Cardiac septum (tissue), 1 donor: Measurements from ENCODE around the gene CDK15. TPM values are rescaled to one million over a fixed set of nuclear protein-coding genes. Genes with fewer than 3 reads are reported as not detected.
"Not testable (repeated sequence)": the region's sequence is repeated elsewhere in the genome, so short reads cannot be mapped to it uniquely, and the experiment has no call there.

Experiments used
- DNase-seq: peaks from one replicate; pipeline ENCODE4 v3.0.0-alpha.2; 2020; ENCODE audit warnings: low spot score
- intact Hi-C: fragments of 100-400 bp; cut with DNase I; formaldehyde crosslinking; loops from one replicate; pipeline ENCODE4 v1.14.0; 2022
- total RNA-seq: library from RNA; stranded (reverse); fragmentation: NEBNext Ultra II Directional; extraction: Animal tissue kit (Norgen Biotek cat#: 25700); gene quantifications from one replicate; pipeline ENCODE4 v1.2.1, GENCODE V29; 2021
- donor health status: DM: no; HTN: no; CAD: no.

Gene CDK15
- total RNA-seq, 1 donor from 2014 or later: 0.22 TPM

DNA sequence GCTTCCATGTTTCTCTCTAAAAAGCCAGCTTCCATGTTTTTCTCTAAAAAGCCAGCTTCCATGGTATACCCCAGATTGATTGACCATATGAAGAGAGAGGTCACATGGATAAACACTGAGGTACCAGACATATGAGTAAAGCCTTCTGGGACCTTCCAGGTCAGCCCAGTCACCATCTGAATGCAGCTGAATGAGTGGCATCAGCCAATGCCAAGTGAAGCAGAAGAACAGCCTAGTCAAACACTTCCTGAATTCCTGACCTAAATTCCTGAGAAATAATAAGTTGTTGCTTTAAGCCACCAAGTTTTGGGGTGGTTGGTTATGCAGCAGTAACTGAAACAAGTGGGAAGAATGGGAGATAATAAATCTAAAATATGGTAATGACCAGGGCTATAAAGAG is 19.9 kb upstream of the CDK15 start:
- intact Hi-C loops: no loop called here
- DNase-seq: no peak

DNA sequence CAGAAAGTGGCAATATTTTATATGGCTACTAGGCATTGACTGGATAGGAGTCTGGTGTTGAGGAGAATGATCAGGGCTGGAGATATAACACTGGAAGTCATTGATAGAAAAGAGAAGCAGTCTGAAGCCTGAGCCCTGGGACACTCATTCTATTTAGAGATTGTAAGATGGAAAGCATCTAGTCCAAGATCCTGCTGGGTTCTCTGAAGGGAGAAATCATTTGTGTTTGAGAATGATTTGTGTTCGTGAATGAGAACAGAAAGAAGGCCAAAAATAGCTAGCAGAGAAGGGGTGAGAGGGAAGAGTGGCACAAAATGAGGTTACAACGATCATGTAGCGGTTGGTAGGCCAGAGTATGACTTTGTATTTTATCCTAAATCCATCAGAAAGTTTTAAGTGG is 18.0 kb upstream of the CDK15 start:
- no peak for DNase-seq
- intact Hi-C loops: no loop called here

DNA sequence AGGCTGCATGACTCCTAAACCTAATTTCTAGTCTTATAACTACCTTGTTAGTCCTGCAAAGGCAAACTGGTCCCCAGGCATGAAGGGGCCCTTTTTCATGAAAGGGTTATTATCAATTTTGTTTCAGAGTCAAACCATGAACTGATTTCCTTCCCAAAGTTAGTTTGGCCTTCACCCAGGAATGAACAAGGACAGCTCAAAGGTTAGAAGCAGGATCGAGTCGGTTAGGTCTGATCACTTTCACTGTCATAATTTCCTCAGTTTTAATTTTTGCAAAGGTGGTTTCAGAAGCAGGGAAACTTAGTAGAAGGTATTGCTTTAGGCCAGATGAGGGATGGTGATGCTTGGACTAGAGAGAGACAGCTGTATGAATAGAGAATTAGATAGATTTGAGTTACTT is 16.9 kb upstream of the CDK15 start:
- intact Hi-C loops: no loop called here
- DNase-seq: no peak

DNA sequence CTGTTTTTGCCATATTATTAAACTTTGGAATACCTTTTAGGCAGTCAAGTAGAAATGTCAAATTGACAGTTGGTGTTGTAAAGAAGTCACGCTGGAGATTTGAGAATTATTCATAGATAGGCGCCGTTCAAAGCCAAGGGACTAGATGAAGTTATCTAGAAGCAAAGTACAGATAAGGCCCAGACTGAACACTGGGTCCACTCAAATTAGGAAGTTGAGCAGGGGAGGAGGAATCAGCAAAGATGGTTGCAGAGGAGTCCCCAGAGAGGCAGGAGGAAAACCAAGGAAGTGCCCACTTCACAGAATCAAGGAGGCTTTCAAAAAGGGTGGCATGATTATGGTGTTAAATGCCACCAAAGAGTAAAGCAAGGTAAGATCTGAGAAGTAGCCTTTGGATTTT is 16.0 kb upstream of the CDK15 start:
- intact Hi-C loops: no loop called here
- DNase-seq: no peak

DNA sequence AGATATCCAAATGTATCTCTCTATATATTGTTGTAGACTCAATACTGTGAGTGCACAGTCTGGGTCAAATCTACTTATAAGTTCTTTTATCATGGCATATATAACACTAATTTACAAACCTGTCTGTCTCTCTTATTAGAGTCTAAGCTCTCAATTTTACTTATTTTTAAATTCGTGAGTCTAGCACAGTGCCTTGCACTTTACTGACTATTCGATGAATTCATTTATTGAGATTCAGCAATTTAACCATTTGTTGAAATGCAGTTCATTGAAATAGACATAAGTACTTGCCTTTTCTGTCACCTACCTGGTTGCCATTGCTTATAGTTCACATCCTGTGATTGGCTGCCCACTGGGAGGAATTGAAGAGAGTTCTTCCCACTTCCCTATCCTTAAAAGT is 15.3 kb upstream of the CDK15 start:
- no peak for DNase-seq
- intact Hi-C loops: no loop called here

DNA sequence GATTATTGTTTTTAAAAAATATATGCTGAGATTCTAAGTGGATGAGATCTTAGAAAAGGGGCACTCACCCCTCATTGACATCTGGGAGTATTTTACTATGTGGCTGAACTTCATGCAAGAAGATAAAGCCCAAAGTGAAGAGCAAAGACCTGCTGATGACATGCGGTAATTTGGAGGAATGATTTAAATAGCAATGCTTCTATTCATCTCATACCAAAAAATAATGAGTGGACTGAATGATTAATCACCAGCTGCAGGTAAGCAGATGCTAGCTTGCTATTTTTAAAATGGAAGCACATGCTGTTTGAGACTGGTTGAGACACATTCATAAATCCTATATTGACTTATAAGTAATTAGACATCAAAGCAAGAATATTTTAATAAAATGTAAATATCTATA is 12.7 kb upstream of the CDK15 start:
- no peak for DNase-seq
- intact Hi-C loops: no loop called here

DNA sequence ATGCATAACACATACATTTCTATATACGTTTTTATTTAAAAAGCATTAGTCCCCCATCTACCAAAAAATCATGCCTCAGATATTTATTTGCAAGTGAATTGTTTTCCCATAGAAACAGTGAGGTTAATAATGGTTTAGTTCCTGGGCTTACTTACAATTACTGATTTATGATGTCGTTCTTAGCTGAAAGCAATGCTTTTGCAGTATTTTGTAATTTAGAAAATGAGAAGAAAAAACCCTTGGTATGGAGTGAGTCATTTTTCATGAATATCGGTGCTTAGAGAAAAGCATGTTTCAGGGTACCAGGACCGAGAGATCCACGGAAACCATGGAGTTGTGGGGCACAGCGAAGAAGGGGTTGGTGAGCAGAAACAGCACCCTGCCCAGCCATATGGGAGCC is 12.0 kb upstream of the CDK15 start:
- intact Hi-C loops: no loop called here
- DNase-seq: no peak

DNA sequence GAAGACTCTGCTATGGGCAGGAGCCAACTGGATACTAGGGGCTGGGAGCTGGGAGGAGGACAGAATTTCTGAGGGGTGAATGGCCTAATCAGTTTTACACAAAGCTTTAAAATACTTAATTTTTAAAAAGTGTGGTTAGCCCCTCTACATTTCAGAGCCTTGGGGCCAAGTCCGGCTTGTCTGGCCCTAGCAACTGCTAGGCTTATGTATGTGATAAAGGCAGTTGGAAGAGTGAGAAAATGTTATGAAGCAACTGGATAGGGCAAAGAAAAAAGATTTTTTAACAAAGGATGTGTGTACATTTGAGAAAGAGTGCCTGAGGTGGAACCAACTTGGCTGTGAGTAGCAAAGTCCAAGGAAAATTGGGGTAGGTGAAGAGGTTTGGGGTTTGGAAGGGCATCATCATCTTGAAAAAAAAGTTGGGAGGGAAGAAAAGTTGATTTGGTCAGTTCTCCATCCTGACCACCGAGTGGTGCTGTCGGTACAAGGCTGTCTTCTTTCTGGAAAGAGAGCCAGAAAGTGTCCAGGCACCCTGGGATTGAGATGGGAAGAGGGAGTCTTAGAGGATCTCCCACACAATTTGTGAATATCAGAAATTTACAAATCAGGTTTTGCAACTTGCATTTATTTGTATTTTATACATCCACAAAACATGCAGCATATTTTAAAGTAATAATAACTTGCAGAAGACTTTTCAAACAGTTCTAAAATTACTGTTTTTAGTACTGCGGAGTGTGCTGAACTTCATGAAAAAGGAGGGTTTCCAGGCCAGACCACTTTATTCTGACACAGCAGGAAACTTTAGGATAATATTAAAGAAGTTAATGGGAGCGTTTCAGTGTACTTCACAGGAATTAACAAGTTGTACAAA is 10.5 kb upstream of the CDK15 start:
- intact Hi-C loops: loop anchor here (1.0 to 5.0 kb wide), 2 partner anchors 66 to 383 kb away; no protein-coding TSS in a partner anchor

DNA sequence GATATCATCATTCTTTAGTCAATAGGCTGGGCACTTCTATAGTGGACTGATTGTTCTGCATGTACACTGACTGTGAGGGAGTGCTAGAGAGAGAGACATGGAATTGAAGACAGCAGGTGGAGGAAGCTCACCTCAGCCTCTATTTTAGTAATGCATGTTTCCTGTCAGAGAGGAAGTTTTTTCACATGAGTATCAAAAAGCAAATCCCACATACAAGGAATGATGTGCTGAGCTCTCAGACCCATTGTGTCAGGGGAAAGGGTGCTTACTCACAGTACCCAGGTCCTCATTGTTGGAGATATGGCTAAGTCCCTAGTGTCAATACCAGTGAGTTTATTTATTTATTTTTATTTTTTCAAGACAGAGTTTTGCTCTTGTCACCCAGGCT is 9.9 kb upstream of the CDK15 start:
- intact Hi-C loops: loop anchor here (1.0 to 5.0 kb wide), 2 partner anchors 66 to 383 kb away; no protein-coding TSS in a partner anchor
- DNase-seq: no peak

More for the DNA sequence above, 10.5 kb upstream of the CDK15 start:
- no peak for DNase-seq

DNA sequence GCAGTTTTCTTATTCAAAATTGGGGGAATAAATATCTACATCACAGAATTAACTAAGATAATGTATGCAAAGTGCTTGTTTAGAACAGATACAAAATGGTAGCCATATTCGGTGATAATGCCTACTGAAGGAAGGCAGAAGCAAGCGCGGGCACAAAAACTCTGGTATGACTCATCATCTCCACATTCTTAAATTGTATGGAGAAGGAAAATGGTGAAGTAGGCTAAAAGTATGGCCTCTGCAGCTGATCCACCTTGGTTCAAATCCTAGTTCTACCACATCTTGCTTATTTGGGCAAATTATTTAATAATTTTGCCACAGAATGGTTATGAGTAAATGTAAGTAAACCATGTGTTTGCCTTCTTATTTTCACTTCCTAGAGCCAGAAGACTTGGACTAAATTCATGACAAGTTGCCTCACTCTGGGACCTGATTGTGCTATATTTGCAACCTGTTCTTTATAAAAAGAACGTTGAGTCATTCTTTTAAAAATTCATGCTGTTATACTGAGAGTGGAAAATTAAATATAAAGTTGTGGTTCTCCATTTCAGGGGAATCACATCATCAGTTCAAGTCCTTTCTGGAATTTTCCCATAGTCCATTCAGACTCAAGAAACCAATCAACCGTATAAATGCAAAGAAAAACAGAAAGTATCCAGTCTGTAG is 9.0 kb upstream of the CDK15 start:
- intact Hi-C loops: loop anchor here (5.0 kb wide), 1 partner anchor 65 kb away; no protein-coding TSS in a partner anchor
- DNase-seq: no peak

DNA sequence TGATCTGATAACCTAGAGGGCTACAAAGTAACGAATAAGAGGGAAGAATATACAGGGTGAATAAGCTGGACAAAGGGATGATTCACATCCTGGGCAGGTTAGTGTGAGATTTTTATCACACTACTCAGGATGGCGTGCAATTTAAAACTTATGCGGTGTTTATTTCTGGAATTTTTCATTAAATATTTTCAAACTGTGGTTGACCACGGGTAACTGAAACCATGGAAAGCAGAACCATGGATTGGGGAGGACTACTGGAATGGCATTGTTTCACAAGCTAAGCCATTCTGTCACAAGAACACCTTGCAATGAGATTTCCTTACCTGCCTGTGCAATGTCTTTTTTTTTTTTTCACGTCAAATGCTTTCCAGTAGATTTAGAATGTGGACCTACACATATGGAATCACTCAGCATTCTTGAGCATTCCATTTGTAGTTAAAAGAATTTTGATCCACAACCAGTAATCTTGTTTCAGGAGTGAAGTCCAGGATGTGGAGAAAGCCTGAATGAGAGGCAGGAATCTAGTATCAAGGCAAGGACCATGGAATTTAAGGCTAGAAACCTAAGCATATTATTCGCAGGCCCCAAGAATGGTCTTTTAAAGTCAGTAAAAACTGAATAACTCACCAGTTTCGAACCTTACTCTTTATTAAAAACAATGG is 8.0 kb upstream of the CDK15 start:
- no peak for DNase-seq
- intact Hi-C loops: loop anchor here (5.0 kb wide), 1 partner anchor 64 kb away; no protein-coding TSS in a partner anchor

DNA sequence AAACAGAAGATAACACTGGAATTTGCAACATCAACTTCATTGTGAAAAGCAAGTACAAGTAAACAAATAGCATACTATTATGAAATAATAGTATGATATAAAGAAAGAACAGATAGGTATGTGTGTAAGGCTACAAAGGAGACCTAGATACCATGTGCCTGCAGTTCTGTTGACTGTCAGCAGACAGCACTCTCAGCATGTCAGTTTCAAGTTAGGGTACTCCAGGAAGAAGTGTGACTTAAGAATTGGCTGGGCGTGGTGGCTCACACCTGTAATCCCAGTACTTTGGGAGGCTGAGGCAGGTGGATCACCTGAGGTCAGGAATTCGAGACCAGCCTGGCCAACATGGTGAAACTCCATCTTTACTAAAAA is 7.4 kb upstream of the CDK15 start:
- intact Hi-C loops: loop anchor here (5.0 kb wide), 1 partner anchor 63 kb away; no protein-coding TSS in a partner anchor
- not testable (repeated sequence) for DNase-seq

DNA sequence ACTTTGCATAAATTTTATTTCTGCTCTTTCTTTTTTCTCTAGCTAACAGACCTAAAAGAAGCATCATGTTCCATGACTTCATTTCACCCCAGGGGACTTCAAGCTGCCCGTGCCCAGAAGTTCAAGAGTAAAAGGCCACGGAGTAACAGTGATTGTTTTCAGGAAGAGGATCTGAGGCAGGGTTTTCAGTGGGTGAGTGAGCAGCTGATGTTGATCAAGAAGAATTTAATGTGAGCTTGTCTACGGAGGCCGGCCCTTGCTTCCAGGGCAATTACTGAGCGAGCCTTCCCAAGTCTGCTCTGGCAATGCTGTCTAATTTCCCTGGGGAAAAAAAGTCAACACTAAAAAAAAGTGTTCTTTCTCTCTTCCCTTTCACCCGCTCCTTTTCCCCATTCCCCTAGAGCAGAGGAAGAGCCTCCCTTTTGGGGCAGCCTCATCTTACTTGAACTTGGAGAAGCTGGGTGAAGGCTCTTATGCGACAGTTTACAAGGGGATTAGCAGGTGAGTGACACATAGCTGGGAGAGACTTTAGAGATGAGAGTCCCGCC is 1.2 kb downstream of the CDK15 start:
- intact Hi-C loops: no loop called here

DNA sequence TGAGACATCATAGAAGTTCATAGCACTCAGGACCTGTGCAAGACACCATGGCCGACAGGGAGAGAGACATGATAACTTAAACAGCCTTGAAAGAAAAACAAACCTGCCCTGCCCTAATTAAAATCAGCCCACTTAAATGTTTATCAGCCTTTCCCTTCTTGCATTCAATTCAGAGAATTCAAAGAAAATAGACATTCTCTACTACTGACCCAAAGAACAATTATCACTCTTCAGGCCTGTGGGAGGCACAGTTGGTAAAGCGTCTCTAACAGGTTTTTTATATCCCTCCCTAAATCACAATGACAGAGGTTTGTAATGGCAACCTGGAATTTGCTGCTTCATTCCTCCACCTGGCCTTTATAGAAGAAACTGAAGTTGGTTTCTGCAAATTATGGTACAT is 1.7 kb downstream of the CDK15 start:
- no peak for DNase-seq
- intact Hi-C loops: no loop called here

More for the DNA sequence above, 1.2 kb downstream of the CDK15 start:
- no peak for DNase-seq

DNA sequence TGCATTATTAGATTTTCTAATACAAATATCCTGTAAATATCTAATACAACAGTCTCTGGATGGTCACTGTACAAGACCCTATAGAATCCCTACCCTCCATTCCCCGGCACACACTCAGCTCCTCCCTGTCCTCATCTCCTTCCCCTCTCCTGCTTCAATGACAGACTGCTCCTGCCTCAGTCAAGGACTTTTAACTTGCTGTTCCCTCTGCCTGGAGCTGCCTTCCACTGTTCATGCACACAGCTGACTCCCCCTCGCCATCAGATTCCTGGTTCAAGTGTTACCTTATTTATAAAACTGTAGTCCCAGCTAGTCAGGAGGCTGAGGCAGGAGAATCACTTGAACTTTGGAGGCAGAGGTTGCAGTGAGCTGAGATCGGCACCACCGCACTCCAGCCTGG is 3.3 kb downstream of the CDK15 start:
- intact Hi-C loops: no loop called here

DNA sequence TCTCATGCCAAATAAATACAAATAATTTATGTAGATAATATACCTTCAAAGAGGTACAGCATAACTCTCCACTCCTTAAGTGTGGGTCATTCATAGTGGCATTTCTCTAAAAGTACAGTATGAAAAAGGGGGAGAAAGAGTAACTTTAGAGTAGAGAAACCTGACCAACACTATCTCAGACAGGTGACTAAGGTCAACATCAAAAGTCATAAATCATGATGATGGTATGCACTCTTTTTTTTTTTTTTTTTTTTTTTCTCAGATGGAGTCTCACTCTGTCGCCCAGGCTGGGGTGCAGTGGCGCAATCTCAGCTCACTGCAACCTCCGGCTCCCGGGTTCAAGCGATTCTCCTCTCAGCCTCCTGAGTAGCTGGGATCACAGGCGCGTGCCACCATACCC is 4.3 kb downstream of the CDK15 start:
- DNase-seq, intact Hi-C loops: not testable (repeated sequence)

More for the DNA sequence above, 3.3 kb downstream of the CDK15 start:
- no peak for DNase-seq

DNA sequence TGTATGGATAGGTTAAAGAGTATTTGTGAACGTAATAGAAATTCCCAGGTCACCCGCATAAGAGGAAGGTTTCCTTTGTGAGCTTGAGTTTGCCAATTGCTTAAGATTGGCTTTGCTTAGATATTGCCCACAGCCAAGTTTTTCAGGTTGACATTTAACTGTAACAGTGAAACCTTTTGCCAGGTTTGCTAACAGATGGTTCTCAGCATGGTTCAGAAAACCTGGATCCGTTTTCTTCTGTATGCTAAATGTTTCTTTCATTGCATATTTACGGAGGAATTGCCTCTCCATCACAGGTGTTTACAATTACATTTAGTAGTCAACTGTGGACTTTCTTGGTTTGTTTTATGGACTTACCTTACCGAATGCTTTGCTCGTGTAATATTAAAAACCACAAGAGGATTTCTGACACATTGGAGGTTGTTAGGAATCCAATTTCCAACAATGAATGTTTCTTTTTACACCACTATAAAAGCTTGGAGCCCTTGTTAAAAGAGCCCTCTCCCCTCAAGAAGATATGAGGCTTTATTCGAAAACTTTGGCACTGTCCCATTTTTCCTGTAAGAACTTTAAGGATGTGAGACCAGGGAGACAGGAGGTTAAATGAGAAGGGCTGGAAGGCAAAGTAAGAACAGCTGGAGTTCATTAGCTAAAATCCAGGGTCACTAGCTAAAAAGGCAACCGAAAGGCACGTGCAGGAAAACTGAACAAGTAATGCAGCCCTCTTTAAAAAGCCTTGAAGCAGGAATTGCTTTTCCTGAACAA is 7.8 kb downstream of the CDK15 start:
- intact Hi-C loops: no loop called here
- no peak for DNase-seq

DNA sequence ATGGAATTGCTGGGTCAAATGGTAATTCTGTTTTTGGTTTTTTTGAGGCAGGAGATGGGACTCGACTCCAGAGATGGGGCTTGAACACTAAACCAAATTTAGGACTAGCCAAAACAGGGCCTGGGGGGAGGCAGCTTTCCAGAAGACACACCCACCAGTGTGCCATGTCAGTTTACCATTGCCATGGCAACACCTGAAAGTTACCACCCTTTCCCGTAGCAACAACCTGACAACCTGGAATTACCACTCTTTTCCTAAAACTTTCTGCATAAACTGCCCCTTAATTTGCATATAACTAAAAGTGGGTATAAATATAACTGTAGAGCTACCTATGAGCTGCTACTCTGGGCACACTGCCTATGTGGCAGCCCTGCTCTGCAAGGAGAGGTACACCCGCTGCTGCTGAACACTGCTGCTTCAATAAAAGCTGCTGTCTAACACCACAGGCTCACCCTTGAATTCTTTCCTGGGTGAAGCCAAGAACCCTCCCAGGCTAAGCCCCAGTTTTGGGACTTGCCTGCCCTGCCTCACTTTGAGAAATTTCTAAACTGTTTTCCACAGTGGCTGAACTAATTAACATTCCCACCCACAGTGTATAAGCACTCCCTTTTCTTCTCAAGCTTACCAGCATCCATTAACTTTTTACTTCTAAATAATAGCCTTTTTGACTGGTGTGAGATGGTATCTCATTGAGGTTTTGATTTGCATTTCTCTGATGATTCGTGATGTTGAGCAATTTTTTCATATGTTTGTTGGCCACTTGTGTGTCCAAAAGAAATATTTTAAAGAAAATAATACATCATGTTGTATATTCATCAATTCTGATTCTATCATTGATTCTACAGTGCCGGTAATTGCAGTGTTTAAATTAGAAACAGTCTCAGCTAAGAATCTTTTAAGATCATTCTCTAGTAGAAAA is 10.6 kb downstream of the CDK15 start:
- DNase-seq: no peak
- intact Hi-C loops: no loop called here
